Measurements from ENCODE around the gene LRRC55. TPM values are rescaled to one million over a fixed set of nuclear protein-coding genes. Genes with fewer than 3 reads are reported as not detected.

The LRRC55 gene
- polyA plus RNA-seq, 1 of the 3 experiments (the other 2 are of a cell fraction) = not detected

DNA sequence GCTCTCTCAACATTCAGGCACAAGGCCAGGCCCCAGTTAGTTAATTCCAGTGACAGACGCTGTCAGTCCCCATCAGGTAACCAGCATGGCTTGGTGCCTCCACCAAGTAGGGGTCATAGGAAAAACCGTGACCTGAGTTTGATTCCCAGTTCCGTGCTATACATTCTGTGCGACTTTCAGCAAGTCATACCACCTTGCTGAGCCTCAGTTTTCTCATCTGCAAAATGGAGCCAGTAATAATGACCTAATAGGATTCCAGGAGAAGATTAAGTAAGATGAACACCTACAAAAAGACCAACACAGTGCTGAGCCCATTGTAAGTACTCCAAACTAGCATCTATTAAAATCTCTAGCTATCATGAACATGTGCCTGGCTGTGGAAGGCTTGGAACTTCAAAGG, 24.8 kb upstream of the LRRC55 start:
- no peak overlapping the region for H3K4me3 ChIP-seq (ENCODE audit: low read depth in 2 of 2, low read length in 1 of 2)
- H3F3A ChIP-seq (replicated peaks; ENCODE audit: insufficient read depth) = no peaks in the 10 kb centered on the region
- H3K27me3 ChIP-seq (ENCODE audit: insufficient read depth) = no peaks in the 10 kb centered on the region
- no peak overlapping the region for H2AFZ ChIP-seq (ENCODE audit: low read depth)
- peaks cover 0 to 43% of the 10 kb centered on the region in 2 experiments; a peak in 2 of 4 replicates for H3K4me1 ChIP-seq (ENCODE audit: control insufficient read depth in 1 of 2, insufficient read depth in 2 of 2, low read depth in 1 of 2, low read length in 1 of 2)
- WGBS (ENCODE audit: low lambda C conversion rate) = 59% methylated on average over 4 of the region's 4 CpGs
- no peaks in the 10 kb centered on the region for H3K79me2 ChIP-seq (ENCODE audit: insufficient read depth)
- no peaks in the 10 kb centered on the region for H4K20me1 ChIP-seq (ENCODE audit: insufficient read depth)
- TF ChIP-seq TEAD4 (IDR thresholded peaks at IDR 0.05; ENCODE audit: borderline replicate concordance, insufficient read depth) (no peak), MEF2A (IDR thresholded peaks at IDR 0.05; ENCODE audit: borderline replicate concordance, low read depth) (no peak), CHD2 (IDR thresholded peaks at IDR 0.05; ENCODE audit: low read length, partially characterized antibody) (no peak), TCF12 (IDR thresholded peaks at IDR 0.05) (no peak), RCOR1 (IDR thresholded peaks at IDR 0.05; ENCODE audit: low read length) (no peak)
- H3K27ac ChIP-seq (ENCODE audit: low read depth in 2 of 2, low read length in 1 of 2) = peak overlapping the region in 1 of 2 experiments; percentile 99; a peak in 2 of 4 replicates
- no peak overlapping the region for H3K4me2 ChIP-seq
- DNase-seq = no peak
- no peaks in the 10 kb centered on the region for H3K9me2 ChIP-seq
- CTCF ChIA-PET = interaction anchor here (0.8 to 3.9 kb wide), 3 partner anchors 72 to 316 kb away, joined by 3 to 14 read pairs (median 12); no protein-coding TSS in a partner anchor
- H3K9ac ChIP-seq = no peak overlapping the region
- H3K36me3 ChIP-seq (replicated peaks in 1 of 2; ENCODE audit: control insufficient read depth in 1 of 2, insufficient read depth in 2 of 2, low read length in 1 of 2) = no peaks in the 10 kb centered on the region
- POLR2A ChIA-PET = interaction anchor here (1.4 kb wide), 1 partner anchor 11 kb away, joined by 6 read pairs; no protein-coding TSS in a partner anchor
- no peaks in the 10 kb centered on the region for H3K9me3 ChIP-seq

DNA sequence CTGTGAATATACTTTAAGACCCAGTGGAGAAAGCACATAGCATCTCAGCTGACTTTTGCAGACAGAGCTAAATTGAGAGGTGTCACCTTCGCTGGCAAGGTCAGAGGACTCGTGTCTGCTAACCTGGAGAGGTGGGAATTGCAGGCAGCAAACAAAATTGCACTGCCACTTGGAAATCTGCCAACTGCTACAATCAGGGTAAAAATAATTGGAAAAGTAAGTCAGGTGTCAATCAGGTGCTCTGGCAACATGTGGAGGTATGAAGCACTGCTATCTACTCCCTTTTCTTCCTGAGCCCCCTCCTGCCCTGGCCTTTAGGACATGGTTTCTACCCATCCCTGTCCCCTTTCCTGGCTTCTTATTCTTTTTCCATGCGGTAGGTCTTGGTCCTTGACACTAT, 24.1 kb upstream of the LRRC55 start:
- ChIA-PET CTCF (interaction anchor here (1.2 to 3.9 kb wide), 3 partner anchors 13 to 316 kb away, joined by 5 to 14 read pairs (median 12); no protein-coding TSS in a partner anchor), POLR2A (interaction anchor here (0.8 to 1.4 kb wide), 2 partner anchors 10 to 13 kb away, joined by 3 to 6 read pairs; no protein-coding TSS in a partner anchor)
- H3K9ac ChIP-seq = no peak overlapping the region
- H3K27ac ChIP-seq (ENCODE audit: low read depth in 2 of 2, low read length in 1 of 2) = peak overlapping the region in 1 of 2 experiments; percentile 99; a peak in 2 of 4 replicates
- no peaks in the 10 kb centered on the region for H3F3A ChIP-seq (replicated peaks; ENCODE audit: insufficient read depth)
- H3K4me2 ChIP-seq = no peak overlapping the region
- no peaks in the 10 kb centered on the region for H3K9me3 ChIP-seq
- no peak overlapping the region for H2AFZ ChIP-seq (ENCODE audit: low read depth)
- H3K9me2 ChIP-seq = no peaks in the 10 kb centered on the region
- no peak for DNase-seq
- H3K4me1 ChIP-seq (ENCODE audit: control insufficient read depth in 1 of 2, insufficient read depth in 2 of 2, low read depth in 1 of 2, low read length in 1 of 2) = peaks cover 0 to 39% of the 10 kb centered on the region in 2 experiments; a peak in 2 of 4 replicates
- no peak overlapping the region for H3K4me3 ChIP-seq (ENCODE audit: low read depth in 2 of 2, low read length in 1 of 2)
- H4K20me1 ChIP-seq (ENCODE audit: insufficient read depth) = no peaks in the 10 kb centered on the region
- no peaks in the 10 kb centered on the region for H3K79me2 ChIP-seq (ENCODE audit: insufficient read depth)
- H3K36me3 ChIP-seq (replicated peaks in 1 of 2; ENCODE audit: control insufficient read depth in 1 of 2, insufficient read depth in 2 of 2, low read length in 1 of 2) = no peaks in the 10 kb centered on the region
- TF ChIP-seq USF1 (IDR thresholded peaks at IDR 0.05; ENCODE audit: borderline replicate concordance, low read depth) (no peak), YY1 (IDR thresholded peaks at IDR 0.05; ENCODE audit: low read depth) (no peak), POLR2AphosphoS5 (IDR thresholded peaks at IDR 0.05; ENCODE audit: low read depth, low read length) (no peak), CHD2 (IDR thresholded peaks at IDR 0.05; ENCODE audit: low read length, partially characterized antibody) (no peak)
- TF ChIP-seq, protein P1, sequence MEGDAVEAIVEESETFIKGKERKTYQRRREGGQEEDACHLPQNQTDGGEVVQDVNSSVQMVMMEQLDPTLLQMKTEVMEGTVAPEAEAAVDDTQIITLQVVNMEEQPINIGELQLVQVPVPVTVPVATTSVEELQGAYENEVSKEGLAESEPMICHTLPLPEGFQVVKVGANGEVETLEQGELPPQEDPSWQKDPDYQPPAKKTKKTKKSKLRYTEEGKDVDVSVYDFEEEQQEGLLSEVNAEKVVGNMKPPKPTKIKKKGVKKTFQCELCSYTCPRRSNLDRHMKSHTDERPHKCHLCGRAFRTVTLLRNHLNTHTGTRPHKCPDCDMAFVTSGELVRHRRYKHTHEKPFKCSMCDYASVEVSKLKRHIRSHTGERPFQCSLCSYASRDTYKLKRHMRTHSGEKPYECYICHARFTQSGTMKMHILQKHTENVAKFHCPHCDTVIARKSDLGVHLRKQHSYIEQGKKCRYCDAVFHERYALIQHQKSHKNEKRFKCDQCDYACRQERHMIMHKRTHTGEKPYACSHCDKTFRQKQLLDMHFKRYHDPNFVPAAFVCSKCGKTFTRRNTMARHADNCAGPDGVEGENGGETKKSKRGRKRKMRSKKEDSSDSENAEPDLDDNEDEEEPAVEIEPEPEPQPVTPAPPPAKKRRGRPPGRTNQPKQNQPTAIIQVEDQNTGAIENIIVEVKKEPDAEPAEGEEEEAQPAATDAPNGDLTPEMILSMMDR (IDR thresholded peaks at IDR 0.05) = no peak
- H3K27me3 ChIP-seq (ENCODE audit: insufficient read depth) = no peaks in the 10 kb centered on the region
- 36% methylated on average over 3 of the region's 3 CpGs for WGBS (ENCODE audit: low lambda C conversion rate)

Data from SK-N-SH (cell line).